Peyer's patch (tissue), 4 donors: ENCODE results near the gene HIPK3. TPM values are rescaled to one million over a fixed set of nuclear protein-coding genes. Genes with fewer than 3 reads are reported as not detected.
A peak's percentile ranks its signal among the peaks of the same experiment; 100 is the strongest.

ENCODE experiments used
- DNase-seq, 3 donors: peaks; one replicate each; pipeline ENCODE4 v3.0.0-alpha.2; 2017 to 2019
- H3K27ac ChIP-seq, 4 donors: fragments of 200-600 bp; sonication (generic); one replicate each; pipeline ENCODE4 v1.5.1; 2016 to 2019
- H3K27me3 ChIP-seq, 2 donors: fragments of 200-600 bp; sonication (generic); one replicate each; pipeline ENCODE4 v1.5.1; 2019
- H3K36me3 ChIP-seq, 3 donors: fragments of 200-600 bp; sonication (generic); one replicate each; pipeline ENCODE4 v1.5.1; 2016 to 2019
- H3K4me1 ChIP-seq, 4 donors: fragments of 200-600 bp; sonication (generic); one replicate each; pipeline ENCODE4 v1.5.1; 2016 to 2019
- H3K4me3 ChIP-seq, 4 donors: fragments of 200-600 bp; sonication (generic); 1 replicate in 3 of 4; 2 replicates in 1 of 4; pipeline ENCODE4 v1.5.1; 2016 to 2019; ENCODE audit warnings: mild to moderate bottlenecking in 1 of 4
- H3K9me3 ChIP-seq, 4 donors: fragments of 200-600 bp; sonication (generic); one replicate each; pipeline ENCODE4 v1.5.1; 2016 to 2019; ENCODE audit warnings: mild to moderate bottlenecking in 1 of 4
- CTCF ChIP-seq, 6 experiments: fragments of 450-650 bp in 4 of 6; fragments of 200-600 bp in 2 of 6; sonication (generic) in 1 of 6; IDR thresholded peaks; one replicate each; pipeline ENCODE4 v1.5.1; 2017 to 2019; ENCODE audit warnings: antibody characterized with exemption in 6 of 6, mild to moderate bottlenecking in 3 of 6, moderate library complexity in 1 of 6
- POLR2A ChIP-seq, 2 donors: fragments of 450-650 bp; IDR thresholded peaks; one replicate each; pipeline ENCODE4 v1.5.1; 2017; ENCODE audit warnings: antibody characterized with exemption in 2 of 2, mild to moderate bottlenecking in 2 of 2, moderate library complexity in 2 of 2
- total RNA-seq, 4 donors: library from RNA; depleted of rRNA; stranded (reverse); fragments of >200 nt; gene quantifications; one replicate each; pipeline ENCODE4 v1.1.0, GENCODE V29; 2016

Gene HIPK3
- total RNA-seq, 4 donors from 2014 or later, result 87.8 to 123 (median 97.8) TPM

GRCh38 chr11:33325451-33325850 is 68.3 kb downstream of the HIPK3 start:
- DNase-seq, result no peak
- no peaks in the 10 kb centered on the region for H3K9me3 ChIP-seq
- no peaks in the 10 kb centered on the region for H3K36me3 ChIP-seq
- H3K4me3 ChIP-seq, result no peak overlapping the region
- TF ChIP-seq POLR2A (IDR thresholded peaks at IDR 0.05) (no peak), CTCF (IDR thresholded peaks at IDR 0.05) (no peak)
- H3K4me1 ChIP-seq, result peaks cover 0 to 27% (median under 1%) of the 10 kb centered on the region in 4 donors
- no peaks in the 10 kb centered on the region for H3K27me3 ChIP-seq
- no peak overlapping the region for H3K27ac ChIP-seq

DNA sequence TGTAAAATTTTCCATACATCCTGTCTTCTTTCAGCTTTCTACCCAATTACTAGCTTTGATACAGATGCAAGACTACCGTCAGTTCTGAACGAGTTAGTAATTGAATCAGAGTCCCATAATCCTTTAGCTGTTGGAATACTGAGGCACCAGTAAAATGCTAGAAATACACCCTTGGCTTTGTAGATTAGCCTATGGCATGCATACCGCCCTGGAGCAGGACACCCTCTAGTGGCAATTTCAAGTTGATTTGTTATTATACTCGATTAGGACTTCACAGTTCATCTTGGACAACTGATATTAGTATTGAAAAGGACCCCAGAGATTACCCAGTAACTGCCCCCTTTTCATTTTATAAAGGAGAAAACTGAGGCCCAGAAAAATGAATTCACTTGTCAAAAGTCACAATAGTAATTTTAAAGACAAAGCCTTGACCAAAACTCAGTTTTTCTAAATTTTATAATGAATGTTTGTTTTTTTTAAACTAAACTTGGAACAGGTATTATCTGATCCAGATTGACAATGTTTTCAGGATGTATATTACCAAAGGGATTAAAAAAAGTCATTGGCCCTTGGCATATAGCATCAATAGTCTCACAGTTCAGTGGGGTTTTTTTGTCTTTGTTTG is 72.6 kb downstream of the HIPK3 start:
- H3K4me1 ChIP-seq, result peaks cover 0 to 1% (median 0%) of the 10 kb centered on the region in 4 donors
- TF ChIP-seq POLR2A (IDR thresholded peaks at IDR 0.05) (no peak), CTCF (IDR thresholded peaks at IDR 0.05) (peak in 4 of 6 experiments; percentile 63 to 86 (median 84))
- peak in 1 of 3 donors; percentile 76 for DNase-seq

GRCh38 chr11:33333816-33334215 is 76.6 kb downstream of the HIPK3 start:
- no peak overlapping the region for H3K4me3 ChIP-seq
- H3K4me1 ChIP-seq, result no peaks in the 10 kb centered on the region
- H3K27me3 ChIP-seq, result no peaks in the 10 kb centered on the region
- DNase-seq, result no peak
- TF ChIP-seq POLR2A (IDR thresholded peaks at IDR 0.05), result no peak
- TF ChIP-seq CTCF (IDR thresholded peaks at IDR 0.05), result no peak
- no peak overlapping the region for H3K27ac ChIP-seq
- H3K36me3 ChIP-seq, result peaks cover 0 to 16% (median 0%) of the 10 kb centered on the region in 3 donors
- no peaks in the 10 kb centered on the region for H3K9me3 ChIP-seq

More for the DNA sequence above, 72.6 kb downstream of the HIPK3 start:
- Histone ChIP-seq H3K9me3 (no peaks in the 10 kb centered on the region), H3K27me3 (no peaks in the 10 kb centered on the region), H3K36me3 (peaks cover 0 to 3% (median 0%) of the 10 kb centered on the region in 3 donors), H3K4me3 (no peak overlapping the region), H3K27ac (no peak overlapping the region)

DNA sequence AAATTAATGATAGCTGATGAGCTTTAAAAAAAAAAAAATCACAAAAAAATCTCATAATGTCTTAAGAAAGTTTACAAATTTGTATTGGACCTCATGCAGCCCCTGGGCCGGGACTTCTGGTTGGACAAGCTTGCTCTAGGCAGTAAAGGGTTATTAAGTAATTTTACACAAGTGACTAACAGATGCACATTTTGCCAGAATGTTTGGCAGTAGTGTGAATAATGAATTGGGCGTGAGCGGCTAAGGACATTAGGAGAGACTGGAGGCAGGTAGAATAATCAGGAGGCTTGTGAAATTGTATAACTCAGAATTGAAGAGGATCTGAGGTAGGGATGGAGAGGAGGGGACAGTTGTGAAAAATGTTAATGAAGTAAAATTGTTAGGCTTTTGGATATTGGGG is 77.4 kb downstream of the HIPK3 start:
- no peak for DNase-seq
- Histone ChIP-seq H3K27ac (no peak overlapping the region), H3K9me3 (no peaks in the 10 kb centered on the region), H3K4me1 (no peaks in the 10 kb centered on the region), H3K27me3 (no peaks in the 10 kb centered on the region), H3K4me3 (no peak overlapping the region), H3K36me3 (peaks cover 0 to 24% (median 0%) of the 10 kb centered on the region in 3 donors)
- no peak for TF ChIP-seq POLR2A (IDR thresholded peaks at IDR 0.05)
- no peak for TF ChIP-seq CTCF (IDR thresholded peaks at IDR 0.05)

GRCh38 chr11:33339247-33339646 is 82.1 kb downstream of the HIPK3 start:
- DNase-seq, result no peak
- Histone ChIP-seq H3K27me3 (no peaks in the 10 kb centered on the region), H3K4me3 (no peak overlapping the region), H3K9me3 (no peaks in the 10 kb centered on the region), H3K36me3 (peaks cover 0 to 67% (median 3%) of the 10 kb centered on the region in 3 donors), H3K27ac (no peak overlapping the region), H3K4me1 (no peaks in the 10 kb centered on the region)
- TF ChIP-seq POLR2A (IDR thresholded peaks at IDR 0.05), result no peak
- no peak for TF ChIP-seq CTCF (IDR thresholded peaks at IDR 0.05)
